ENCODE measurements around the gene FICD.

FICD gene

DNA sequence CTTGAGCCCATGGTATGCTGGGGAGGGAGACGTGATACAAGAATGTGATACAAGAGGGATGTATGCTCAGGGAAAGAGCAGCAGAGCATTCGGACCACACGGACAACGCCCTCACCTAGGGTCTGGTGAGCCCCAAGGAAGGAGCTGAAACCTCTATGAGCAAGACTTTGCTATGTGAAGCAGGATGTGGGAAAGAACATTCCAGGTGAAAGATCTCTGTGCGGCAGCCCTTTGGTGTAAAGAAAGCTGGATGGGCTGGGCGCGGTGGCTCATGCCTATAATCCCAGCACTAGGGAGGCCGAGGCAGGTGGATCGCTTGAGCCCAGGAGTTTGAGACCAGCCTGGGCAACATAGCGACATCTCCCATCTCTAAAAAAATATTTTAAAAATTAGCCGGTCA lies 16.9 kb upstream of the FICD start:
- in situ Hi-C loops (cut with HindIII; ENCODE audit: low sequenced_read_pairs): no loop called here

DNA sequence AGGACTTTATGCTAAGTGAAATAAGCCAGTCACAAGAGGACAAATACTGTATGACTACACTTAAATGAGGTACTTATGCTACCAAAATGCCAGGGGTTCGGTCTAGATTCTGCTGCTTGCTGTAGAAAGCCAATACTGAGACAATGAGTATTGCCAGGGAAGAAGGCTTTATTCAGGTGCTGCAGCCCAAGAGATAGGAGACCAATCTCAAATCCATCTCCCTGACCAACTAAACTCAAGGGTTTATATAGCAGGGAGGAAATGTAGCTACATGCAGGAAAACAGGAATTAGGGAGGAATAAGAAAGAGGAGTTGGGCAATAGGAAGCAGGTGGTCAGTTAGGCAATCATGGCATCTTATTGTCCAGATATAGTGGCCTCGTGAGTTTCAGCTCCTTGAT lies 12.2 kb upstream of the FICD start:
- in situ Hi-C loops (cut with HindIII; ENCODE audit: low sequenced_read_pairs): no loop called here

DNA sequence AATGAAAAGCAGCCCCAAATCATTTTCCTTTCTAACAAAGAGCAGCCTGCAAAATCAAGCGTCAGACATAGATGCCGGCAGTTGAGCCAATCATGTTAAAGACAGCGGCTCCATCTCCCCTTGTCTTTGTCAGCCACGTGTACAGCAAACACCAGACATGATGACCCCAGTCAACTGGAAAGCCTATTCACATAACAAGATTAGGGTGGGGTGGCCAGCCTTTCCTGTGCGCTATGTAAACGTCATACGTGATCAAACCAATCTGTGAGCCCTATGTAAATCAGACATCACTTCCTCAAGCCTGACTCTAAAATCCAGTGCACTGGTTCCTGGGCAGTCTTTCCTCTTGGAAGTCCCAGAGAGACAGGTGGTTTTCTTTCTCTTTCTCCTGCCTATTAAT lies 9.9 kb upstream of the FICD start:
- in situ Hi-C loops (cut with HindIII; ENCODE audit: low sequenced_read_pairs): no loop called here

DNA sequence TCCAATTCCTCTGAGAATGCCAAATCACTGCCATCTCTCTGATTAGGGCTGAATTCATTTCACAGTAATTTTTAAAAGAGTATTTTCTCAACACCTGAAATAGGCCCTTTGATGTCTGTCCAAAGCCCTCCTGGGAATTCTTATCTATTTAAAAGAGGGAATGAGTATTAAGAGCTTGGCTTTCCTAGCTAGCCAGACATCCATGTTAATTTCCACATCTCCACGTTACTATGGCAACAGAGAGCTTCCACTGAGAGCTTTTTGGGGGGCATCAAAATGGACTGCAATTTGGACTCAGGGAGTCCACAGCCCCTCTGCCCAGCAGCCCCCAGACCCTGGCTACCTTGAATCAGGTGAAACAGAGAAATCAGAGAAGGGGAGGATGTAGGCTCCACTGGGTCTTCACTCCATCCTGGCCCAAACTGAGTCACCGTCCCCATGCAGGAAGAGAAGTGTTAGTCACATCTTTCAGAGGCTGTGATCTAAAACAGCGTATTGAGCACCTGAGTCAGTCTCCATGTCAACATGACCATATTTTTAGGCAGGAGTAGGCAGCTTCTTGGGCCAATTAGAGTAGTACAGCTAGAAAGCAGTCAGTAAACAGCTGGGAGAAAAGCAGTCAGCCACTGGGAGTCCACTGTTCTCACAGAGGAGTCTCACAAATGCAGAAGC lies 7.0 kb upstream of the FICD start:
- in situ Hi-C loops (cut with HindIII; ENCODE audit: low sequenced_read_pairs): no loop called here

DNA sequence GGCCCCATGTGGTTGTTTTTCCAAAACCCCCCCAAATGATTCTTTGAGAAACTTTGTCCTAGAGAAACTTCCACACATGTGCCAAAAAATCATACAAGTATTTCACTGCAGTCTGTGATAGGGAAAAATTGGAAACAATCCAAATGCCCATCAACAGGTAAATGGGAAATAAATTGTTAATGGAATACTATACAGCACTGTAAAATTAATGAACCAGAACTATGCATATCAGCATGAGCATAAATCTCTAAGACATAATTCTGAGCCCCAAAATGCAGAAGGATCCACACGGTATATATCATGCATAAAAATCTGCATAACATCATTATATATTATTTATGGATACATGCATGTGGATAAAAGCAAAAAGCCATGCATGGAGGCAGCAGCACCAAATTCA lies 5.3 kb upstream of the FICD start:
- in situ Hi-C loops (cut with HindIII; ENCODE audit: low sequenced_read_pairs): no loop called here

DNA sequence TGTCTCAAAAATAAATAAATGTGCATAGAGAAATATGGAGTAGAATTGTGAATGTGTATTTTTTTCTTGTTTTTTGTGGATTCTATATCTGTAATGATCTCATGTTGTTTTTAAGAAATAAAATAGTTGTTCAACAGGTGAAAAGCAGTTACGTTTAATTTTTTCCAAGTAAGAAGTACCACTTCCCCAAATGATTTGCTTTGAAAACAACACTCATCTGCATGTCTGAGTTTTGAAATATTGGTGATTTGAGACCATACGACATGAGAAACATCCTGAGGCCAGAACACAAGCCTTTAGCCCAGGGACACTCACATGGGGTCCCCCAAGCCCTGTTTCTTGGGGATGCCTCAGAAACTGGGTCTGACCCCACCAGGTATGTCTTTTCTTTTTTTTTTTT lies 4.2 kb upstream of the FICD start:
- in situ Hi-C loops (cut with HindIII; ENCODE audit: low sequenced_read_pairs): no loop called here

DNA sequence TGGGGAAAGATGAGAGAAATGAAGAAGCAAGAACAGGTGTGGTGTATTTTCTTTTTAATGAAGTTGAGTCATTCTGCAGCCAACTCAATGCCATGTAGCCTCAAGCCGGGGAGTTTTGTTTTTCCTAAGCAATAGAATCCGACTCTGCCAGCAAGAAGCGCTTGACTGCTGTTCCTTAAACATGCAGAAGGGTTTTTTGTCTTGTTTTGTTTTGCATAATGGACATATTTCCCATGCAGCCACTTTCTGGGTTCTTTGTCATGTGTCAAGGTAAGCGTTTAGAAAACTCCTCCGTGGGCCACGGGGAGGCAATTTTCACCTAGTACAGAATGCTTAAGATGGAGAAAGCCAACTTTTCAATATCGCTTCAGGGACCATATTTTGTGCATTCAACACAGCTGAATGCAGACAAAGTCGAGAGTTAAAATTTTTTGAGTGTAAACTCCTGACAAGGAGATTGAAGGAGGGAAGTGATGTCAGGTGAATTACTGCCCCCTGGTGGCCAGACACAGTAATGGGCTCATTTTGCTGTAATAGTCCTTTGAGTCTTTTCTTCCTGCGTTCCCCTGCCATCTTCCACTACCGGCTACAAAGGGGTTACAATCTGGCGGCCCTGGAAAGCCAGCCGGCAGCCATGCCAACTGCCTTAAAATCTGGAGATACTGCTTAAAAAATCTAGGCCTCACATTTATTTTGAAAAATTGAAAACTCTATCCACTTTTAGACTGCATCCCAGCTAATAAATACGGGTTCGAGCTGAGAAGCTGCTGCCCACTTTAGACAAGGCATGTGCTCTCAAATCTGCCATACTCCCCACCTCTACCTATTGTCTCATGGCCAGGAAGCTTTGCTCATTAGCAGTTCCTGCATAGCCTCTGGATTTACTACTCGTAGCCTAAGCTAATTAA lies 3.2 kb upstream of the FICD start:
- in situ Hi-C loops (cut with HindIII; ENCODE audit: low sequenced_read_pairs): no loop called here

DNA sequence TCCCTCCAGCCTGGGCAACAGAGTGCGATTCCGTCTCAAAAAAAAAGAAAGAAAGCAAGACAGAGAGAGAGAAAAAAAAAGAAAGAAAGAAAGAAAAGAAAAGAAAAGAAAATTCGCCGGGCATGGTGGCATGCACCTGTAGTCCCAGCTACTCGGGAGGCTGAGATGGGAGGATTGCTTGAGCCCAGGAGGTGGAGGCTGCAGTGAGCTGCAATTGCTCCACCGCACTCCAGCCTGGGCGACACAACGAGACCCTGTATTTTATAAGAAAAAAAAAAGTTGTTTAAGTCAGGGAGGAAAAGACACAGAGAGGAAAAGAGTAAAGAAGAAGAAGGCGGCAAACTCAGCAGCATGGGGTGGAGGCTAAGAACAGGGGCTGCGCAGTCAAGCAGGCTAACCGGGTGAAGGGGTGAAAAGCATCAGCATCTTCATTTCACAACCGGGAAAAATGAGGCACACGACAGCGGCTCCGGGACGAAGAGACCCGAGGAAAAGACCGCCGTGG lies 557 bp upstream of the FICD start:
- in situ Hi-C loops (cut with HindIII; ENCODE audit: low sequenced_read_pairs): no loop called here

DNA sequence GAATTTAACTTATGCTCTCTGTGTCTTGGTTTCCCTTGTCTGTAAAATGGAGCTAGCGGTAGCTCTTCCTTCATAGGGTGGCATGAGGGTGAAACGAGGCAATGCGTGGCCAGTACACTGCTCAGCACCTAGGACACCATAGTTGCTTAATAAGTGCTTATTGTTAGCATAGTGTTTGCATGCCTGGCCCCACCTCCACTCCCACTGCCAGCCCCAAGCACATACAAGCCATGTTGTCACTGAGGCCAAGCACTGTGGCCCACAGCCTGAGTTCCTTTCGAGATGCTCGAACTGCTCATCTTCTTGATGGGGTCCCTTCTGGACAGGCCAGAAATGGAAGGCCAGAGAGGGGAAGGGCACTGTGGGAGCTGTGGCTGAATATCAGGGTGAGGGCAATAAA lies 839 bp downstream of the FICD start:
- in situ Hi-C loops (cut with HindIII; ENCODE audit: low sequenced_read_pairs): no loop called here

DNA sequence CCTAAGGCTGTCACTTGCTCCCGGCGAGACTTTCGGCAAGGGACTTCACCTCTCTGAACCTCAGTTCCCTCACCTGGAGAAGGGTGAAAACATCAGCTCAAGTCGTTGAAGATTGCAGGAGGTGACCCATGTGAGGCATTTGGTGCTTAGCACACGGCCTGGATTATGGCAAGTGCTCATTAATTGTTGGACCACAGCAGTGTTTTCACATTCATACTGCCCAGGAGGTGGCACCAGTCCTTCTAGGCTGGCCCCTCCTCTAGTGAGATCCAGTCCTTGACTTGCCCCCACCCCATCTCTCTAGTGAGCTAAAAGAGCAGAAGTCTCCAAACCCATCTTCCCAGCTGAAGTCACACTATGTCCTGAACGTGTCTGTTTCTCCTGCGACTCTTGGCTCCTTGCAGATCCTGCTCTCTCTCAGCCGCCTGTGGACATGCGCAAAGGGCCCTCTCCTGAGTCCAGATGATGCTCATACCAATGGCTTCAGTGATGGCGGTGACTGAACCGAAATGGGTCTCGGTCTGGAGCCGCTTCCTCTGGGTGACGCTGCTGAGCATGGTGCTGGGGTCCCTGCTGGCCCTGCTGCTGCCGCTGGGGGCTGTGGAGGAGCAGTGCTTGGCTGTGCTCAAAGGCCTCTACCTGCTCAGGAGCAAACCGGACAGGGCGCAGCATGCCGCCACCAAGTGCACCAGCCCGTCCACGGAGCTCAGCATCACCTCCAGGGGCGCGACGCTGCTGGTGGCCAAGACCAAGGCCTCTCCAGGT lies 1.6 kb downstream of the FICD start:
- in situ Hi-C loops (cut with HindIII; ENCODE audit: low sequenced_read_pairs): no loop called here

DNA sequence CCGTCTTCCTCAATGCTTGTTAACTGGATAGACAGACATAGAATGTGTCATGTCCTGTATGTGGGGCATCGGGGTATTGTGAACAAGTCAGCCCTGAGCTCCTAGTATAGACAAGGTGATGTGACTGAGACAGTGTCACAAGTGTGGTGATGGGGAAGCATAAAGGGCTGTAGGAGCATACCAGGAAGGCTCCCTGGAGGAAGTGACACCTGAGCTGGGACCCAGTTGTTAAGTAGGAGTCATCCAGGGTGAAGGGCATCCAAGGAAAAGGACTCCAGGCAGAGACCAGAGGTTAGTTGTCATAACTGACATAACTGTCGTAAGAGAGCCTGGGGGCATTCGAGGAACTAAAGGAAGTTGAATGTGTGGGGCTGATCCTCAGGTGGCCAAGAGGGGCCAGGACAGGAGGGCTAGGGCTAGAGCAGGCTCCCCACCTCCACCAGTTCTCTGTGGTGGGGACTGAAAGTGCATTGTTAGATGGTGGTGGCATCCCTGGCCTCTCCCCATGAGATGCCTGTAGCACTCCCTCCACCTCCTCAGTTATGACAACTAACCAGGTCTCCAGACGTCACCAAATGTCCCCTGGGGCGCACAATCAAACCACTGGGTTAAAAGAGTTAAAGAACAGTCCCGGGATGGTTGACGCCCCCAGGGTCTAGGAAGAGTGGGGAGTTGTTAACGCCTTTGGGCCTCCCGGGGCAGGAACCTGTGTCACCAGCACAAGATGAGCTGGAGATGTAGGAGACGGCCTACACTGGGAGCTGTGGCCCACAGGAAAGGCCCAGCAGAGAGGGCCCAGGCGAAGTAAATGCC lies 2.4 kb downstream of the FICD start:
- in situ Hi-C loops (cut with HindIII; ENCODE audit: low sequenced_read_pairs): no loop called here

DNA sequence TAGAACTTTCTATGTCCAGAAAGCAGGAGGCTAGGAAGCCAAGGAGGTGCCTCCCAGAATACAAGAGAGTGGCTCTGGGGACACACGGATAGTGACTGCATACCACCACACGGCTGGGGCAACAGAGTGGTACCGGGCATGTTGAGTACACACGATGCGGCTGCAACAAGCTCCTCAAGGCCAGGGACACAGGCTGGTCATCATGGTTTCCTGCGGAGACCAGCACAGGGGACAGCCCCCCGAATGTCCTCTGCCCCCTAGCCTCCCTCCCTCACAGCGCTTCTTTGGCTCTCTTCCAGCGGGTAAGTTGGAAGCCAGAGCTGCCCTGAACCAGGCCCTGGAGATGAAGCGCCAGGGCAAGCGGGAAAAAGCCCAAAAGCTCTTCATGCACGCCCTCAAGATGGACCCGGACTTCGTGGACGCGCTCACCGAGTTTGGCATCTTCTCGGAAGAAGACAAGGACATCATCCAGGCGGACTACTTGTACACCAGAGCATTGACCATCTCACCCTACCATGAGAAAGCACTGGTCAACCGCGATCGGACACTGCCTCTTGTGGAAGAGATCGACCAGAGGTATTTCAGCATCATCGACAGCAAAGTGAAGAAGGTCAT lies 3.1 kb downstream of the FICD start:
- in situ Hi-C loops (cut with HindIII; ENCODE audit: low sequenced_read_pairs): no loop called here

DNA sequence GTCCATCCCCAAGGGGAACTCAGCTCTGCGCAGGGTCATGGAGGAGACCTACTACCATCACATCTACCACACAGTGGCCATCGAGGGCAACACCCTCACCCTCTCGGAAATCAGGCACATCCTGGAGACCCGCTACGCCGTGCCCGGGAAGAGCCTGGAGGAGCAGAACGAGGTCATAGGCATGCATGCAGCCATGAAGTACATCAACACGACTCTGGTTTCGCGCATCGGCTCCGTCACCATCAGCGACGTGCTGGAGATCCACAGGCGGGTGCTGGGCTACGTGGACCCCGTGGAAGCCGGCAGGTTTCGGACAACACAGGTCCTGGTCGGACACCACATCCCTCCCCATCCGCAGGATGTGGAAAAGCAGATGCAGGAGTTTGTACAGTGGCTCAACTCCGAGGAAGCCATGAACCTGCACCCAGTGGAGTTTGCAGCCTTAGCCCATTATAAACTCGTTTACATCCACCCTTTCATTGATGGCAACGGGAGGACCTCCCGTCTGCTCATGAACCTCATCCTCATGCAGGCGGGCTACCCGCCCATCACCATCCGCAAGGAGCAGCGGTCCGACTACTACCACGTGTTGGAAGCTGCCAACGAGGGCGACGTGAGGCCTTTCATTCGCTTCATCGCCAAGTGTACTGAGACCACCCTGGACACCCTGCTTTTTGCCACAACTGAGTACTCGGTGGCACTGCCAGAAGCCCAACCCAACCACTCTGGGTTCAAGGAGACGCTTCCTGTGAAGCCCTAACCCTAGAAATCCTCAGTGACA lies 3.8 kb downstream of the FICD start:
- in situ Hi-C loops (cut with HindIII; ENCODE audit: low sequenced_read_pairs): no loop called here

DNA sequence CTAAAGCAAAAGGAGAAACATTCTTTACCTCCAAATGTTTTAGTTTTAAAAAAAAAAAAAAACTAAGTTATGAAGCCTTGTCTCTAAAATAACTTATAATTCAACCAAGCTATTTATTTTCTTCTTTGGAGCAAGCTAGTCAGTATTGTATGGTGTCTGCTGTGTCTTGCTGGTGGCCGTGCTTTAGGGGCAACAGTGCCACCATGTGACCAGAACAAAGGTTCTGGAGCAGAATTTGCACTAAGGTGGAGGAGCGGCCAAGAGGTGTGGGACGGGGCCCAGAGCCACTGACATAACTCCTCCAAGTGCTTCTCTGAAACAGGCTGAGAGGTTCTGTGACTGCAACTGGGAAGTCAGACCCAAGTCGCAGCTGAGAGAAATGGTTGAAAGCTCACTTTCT lies 4.5 kb downstream of the FICD start:
- in situ Hi-C loops (cut with HindIII; ENCODE audit: low sequenced_read_pairs): no loop called here

DNA sequence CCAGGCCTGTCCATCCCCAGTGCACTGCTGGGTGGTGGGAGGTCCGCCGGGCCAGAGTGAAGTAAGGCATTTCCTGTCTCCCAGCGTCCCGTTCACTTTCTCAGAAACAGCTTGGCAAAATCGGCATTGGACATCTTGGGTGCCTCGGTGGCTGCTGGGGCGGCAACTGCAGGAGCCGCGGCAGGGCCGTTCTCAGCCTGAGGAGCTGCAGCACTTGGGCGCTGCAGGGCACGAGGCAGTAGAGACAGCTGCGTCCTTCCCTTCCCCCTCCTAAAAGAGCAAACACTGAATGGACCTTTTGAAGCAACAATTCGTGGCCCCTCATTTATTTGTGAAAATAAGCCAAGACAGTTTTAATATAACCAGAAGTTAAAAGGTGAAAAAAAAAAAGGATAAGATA lies 8.3 kb downstream of the FICD start:
- in situ Hi-C loops (cut with HindIII; ENCODE audit: low sequenced_read_pairs): no loop called here

DNA sequence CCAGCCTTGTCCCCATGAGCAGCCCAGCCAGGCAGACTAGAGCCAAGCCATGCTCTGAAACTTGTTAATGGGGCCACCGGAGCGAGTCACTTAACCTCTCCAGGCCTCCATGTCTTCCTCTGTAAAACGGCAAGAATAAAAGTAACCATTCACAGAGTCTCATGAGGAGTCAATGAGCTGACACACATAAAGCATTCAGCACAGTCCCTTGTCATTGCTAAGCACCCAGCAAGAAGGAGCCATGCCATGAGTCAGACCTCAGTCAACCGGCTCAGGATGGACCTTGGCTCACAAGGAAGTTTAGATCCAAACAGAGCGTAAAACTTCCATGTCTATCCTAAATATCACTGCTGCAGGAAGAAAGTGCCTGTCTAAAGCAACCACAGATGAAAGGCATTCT lies 10.6 kb downstream of the FICD start:
- in situ Hi-C loops (cut with HindIII; ENCODE audit: low sequenced_read_pairs): no loop called here

DNA sequence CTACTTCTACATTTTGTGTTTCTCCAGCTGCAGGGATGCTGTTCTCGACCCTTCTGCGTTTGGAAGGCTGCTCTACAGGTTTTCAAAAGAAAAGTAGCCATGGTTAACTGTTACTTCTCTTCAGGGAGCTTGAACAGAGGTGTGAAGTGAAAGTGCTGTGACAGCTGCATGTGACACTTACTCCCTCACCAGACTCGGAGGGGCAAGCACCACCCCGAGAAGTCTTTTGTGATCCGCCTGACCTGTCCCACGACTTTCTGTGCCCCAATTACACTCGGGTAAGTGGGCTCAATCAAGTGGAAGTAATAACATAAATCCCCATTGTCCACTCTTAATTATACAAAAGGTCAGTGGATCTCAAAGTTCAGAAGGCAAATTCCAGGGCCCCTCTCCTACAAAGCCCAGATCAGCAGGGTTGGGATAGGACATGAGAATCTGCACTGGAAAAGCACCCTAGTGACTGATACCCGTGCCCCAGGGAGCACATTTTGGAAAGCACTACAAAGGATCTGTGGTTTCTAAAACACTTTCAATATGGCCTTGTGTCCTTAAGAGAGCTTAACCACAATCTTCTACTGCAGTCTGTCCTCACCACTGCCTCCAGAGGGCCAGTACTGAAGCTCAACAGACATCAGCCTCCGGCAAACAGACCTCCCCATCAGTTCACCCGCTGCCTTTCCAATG lies 11.5 kb downstream of the FICD start:
- in situ Hi-C loops (cut with HindIII; ENCODE audit: low sequenced_read_pairs): no loop called here

DNA sequence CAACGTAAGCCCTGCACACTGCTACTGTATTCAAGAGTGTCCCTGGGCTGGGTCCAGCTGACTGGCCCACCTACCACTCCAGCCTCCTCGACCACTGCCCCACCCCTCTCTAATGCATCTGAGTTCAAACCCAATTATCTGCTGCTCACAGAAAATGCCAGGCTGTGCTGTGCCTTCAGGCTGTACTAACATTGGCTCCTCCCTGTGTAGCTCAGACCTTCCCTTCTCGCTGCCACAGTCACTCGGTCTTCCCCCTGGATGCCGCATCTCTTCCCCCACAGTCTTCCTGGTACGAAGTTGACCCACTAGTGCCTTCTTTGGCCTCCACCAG lies 12.1 kb downstream of the FICD start:
- in situ Hi-C loops (cut with HindIII; ENCODE audit: low sequenced_read_pairs): no loop called here

DNA sequence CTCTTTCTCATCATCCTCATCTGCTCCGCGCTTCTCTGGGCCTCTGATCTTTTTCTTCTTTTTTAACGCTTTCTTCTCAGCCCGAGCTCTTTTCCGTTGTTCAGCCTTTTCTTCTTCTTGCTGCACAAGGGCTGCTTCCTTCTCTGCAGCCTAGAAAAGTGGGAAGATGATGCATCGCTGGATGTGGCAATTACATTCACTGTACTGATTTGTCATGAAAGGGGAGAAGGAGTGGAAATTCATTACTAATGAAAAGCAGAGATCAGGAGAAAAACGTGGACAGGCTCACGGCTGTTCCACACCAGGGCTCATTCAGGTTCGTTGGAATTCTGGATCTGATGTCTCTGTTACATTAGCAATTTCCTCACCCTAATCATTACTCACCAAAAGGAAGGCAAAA lies 15.1 kb downstream of the FICD start:
- in situ Hi-C loops (cut with HindIII; ENCODE audit: low sequenced_read_pairs): no loop called here

All from endothelial cell of hepatic sinusoid (primary cell).